Measurements from ENCODE around the gene CPNE1. TPM values are rescaled to one million over a fixed set of nuclear protein-coding genes. Genes with fewer than 3 reads are reported as not detected.

The CPNE1 gene
- total RNA-seq, 1 donor from 2014 or later = 264 TPM

DNA sequence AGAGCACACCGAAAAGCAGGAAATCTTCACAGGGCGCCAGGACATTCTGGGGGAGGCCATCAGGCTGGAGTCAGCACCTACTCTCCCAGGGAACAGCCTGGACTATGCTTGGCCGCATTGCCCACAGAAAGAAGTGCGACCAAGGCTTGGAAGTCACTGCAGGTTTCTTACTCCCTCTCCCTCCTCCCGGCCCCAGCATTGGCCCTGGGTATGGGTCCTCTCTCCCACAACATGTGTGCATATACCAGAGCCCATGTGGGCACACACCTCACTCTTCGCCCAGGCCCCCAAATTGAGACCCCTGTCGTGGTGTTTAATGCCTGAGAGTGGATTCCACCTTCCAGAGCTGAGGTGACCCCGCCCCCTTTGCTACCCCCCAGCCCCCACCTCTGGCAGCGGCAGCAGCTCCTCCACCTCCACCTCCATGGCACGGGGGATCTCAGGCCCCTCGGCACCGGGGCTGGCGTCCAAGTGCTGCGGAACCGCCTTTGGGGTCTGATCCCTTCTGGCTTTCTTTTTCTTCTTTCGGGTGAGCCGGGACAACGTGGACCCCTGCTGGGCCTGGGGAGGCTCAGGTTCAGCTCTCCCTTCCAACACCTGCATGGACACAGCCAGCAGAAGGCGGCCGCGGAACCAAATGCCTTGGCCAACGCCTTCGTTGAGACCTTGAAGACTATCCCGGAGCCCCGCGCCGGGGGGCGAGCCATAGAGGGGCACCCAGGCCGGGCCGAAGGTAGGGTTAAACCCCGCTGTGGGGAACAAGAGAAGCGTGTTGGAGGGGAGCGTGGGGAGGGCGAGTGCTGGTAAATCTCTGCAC, 64.3 kb downstream of the CPNE1 start:
- ATAC-seq (ENCODE audit: low read depth) (peak; percentile 18), DNase-seq (no peak)
- intact Hi-C loops (cut with micrococcal nuclease) = loop anchor here (5.0 kb wide), 2 partner anchors 62 to 138 kb away; partner anchors contain the start of genes CPNE1 and RBM12
- ChIA-PET CTCF (interaction anchor here (1.0 to 1.4 kb wide), 6 partner anchors 11 to 284 kb away, joined by 3 to 9 read pairs (median 4); partner anchors contain the start of gene RBM39), POLR2A (interaction anchor here (0.5 to 2.0 kb wide), 4 partner anchors 15 to 183 kb away, joined by 5 to 10 read pairs (median 8); partner anchors contain the start of genes CPNE1, RBM12, RBM39 and SPAG4)
- no peaks in the 10 kb centered on the region for H3K9me3 Mint-ChIP-seq
- no peaks in the 10 kb centered on the region for H3K36me3 Mint-ChIP-seq (ENCODE audit: low read depth)
- peaks cover 29% of the 10 kb centered on the region for H3K27me3 Mint-ChIP-seq
- peaks cover 13% of the 10 kb centered on the region for H3K4me1 Mint-ChIP-seq
- peak overlapping the region; percentile 81 for H3K4me3 Mint-ChIP-seq
- TF ChIP-seq, protein P1, sequence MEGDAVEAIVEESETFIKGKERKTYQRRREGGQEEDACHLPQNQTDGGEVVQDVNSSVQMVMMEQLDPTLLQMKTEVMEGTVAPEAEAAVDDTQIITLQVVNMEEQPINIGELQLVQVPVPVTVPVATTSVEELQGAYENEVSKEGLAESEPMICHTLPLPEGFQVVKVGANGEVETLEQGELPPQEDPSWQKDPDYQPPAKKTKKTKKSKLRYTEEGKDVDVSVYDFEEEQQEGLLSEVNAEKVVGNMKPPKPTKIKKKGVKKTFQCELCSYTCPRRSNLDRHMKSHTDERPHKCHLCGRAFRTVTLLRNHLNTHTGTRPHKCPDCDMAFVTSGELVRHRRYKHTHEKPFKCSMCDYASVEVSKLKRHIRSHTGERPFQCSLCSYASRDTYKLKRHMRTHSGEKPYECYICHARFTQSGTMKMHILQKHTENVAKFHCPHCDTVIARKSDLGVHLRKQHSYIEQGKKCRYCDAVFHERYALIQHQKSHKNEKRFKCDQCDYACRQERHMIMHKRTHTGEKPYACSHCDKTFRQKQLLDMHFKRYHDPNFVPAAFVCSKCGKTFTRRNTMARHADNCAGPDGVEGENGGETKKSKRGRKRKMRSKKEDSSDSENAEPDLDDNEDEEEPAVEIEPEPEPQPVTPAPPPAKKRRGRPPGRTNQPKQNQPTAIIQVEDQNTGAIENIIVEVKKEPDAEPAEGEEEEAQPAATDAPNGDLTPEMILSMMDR (IDR thresholded peaks at IDR 0.05) = no peak
- no peak overlapping the region for H3K27ac Mint-ChIP-seq

DNA sequence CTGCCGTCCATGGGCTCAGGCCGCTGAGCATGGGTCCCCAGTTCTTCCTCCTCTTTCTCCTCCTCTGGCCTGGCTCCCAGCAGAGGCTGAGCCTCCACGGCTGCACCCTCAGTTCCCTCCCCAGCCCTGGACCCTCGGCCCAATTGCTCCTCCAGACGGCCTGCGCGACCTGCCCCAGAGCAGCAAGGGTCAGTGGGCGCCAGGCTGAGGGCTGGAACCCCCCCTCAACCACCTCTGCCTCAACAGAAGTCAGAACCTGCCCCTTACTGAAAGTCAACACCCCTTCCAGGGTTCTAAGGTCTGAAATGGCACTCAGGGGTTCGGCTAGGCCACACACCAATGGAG, 65.0 kb downstream of the CPNE1 start:
- no peak overlapping the region for H3K27ac Mint-ChIP-seq
- CTCF ChIA-PET = no interaction called here
- ATAC-seq (ENCODE audit: low read depth) = no peak
- H3K4me1 Mint-ChIP-seq = peaks cover 13% of the 10 kb centered on the region
- H3K4me3 Mint-ChIP-seq = no peak overlapping the region
- no peak for DNase-seq
- POLR2A ChIA-PET = no interaction called here
- H3K36me3 Mint-ChIP-seq (ENCODE audit: low read depth) = no peaks in the 10 kb centered on the region
- H3K9me3 Mint-ChIP-seq = no peaks in the 10 kb centered on the region
- TF ChIP-seq, protein P1 (IDR thresholded peaks at IDR 0.05) = no peak
- intact Hi-C loops (cut with micrococcal nuclease) = loop anchor here (5.0 kb wide), 2 partner anchors 63 to 137 kb away; partner anchors contain the start of genes CPNE1 and RBM12
- peaks cover 29% of the 10 kb centered on the region for H3K27me3 Mint-ChIP-seq

DNA sequence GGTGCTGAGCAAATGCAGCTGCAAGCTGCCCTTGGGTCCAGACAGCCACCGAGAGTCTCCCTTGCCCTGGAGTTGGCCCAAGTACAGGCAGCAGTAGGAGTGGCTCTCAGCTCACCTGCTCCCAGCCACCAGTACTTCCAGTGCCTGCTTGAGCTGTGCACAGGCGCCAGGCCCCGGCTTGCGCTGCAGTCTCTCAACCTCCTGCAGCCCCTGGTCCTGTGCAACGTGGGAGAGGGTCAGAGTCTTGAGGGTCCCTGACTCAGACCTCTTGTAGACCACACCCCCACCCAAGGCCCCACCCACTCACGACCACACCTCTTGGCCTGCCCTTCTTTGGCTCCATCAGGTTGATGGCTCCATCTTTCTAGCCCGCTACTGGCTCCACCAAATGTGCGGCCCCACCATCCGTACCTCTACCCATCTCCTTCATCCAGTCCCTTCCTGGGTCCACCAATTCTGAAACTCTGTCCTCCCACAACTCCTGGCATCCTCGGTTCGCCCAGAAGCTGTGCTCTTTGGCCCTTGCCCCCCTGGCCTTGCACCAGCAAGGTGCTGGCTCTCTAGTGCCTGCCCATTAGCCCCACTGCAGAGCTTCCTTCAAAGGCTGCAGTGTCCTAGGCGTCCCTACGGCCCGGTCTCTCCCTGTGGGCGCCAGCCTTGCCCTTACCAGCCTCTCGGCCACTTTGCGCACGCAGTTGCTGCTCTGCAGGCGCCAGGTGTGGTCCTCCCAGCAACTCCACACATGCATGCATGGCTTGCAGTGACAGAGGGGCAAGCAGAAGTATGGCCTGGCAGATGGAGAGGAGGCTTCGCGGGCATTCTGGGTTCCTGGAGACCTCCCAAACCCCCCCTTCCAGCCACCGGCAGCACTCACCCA, 65.6 kb downstream of the CPNE1 start:
- H3K27ac Mint-ChIP-seq = no peak overlapping the region
- CTCF ChIA-PET = interaction anchor here (0.7 kb wide), 1 partner anchor 285 kb away, joined by 3 read pairs; no protein-coding TSS in a partner anchor
- no peaks in the 10 kb centered on the region for H3K36me3 Mint-ChIP-seq (ENCODE audit: low read depth)
- TF ChIP-seq, protein P1 (IDR thresholded peaks at IDR 0.05) = no peak
- intact Hi-C loops (cut with micrococcal nuclease) = no loop called here
- peaks cover 13% of the 10 kb centered on the region for H3K4me1 Mint-ChIP-seq
- DNase-seq (no peak), ATAC-seq (ENCODE audit: low read depth) (no peak)
- peaks cover 29% of the 10 kb centered on the region for H3K27me3 Mint-ChIP-seq
- no peak overlapping the region for H3K4me3 Mint-ChIP-seq
- POLR2A ChIA-PET = no interaction called here
- H3K9me3 Mint-ChIP-seq = no peaks in the 10 kb centered on the region

DNA sequence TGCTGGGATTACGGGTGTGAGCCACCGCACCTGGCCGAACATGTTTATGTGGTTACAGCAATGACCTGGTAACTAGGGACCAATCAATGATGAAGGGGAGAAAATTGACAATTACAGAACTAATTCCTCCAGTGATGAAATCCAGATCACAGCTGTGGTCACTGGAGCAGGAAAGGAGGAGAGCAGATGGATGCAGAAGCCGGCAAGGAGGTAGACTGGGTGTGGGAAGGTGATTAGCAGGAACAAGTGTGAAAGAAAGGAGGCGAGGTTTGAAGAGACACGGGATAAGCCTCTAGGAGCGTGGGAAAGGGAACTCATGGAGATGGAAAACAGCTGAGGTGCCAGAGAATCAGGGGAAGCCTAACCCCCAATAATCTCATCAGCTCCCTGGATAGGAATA, 66.2 kb downstream of the CPNE1 start:
- ATAC-seq (ENCODE audit: low read depth) (no peak), DNase-seq (no peak)
- intact Hi-C loops (cut with micrococcal nuclease) = no loop called here
- POLR2A ChIA-PET = no interaction called here
- TF ChIP-seq, protein P1 (IDR thresholded peaks at IDR 0.05) = no peak
- H3K9me3 Mint-ChIP-seq = no peaks in the 10 kb centered on the region
- H3K36me3 Mint-ChIP-seq (ENCODE audit: low read depth) = no peaks in the 10 kb centered on the region
- no peak overlapping the region for H3K27ac Mint-ChIP-seq
- H3K4me1 Mint-ChIP-seq = peaks cover 13% of the 10 kb centered on the region
- CTCF ChIA-PET = interaction anchor here (0.7 kb wide), 1 partner anchor 286 kb away, joined by 3 read pairs; no protein-coding TSS in a partner anchor
- peaks cover 29% of the 10 kb centered on the region for H3K27me3 Mint-ChIP-seq
- no peak overlapping the region for H3K4me3 Mint-ChIP-seq

DNA sequence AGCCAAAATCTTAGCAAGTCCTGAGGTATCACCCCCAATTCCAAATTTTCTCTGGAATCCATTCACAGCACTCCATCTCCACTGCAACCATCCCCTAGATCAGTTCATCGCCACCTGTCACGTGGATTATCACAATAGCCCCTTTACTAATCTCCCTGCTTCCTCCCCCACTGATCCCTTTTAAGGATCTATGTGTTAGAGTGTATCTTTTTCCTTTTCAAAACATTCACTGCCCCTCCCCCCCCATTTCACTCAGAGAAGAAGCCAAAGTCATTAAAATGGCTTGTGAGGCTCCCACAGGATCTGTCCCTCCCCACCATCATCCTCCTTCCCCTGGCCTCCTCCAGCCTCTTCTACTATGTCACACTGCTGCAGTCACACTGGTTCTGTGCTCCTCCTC, 67.5 kb downstream of the CPNE1 start:
- ATAC-seq (ENCODE audit: low read depth) (no peak), DNase-seq (no peak)
- Mint-ChIP-seq H3K27ac (no peak overlapping the region), H3K36me3 (ENCODE audit: low read depth) (no peaks in the 10 kb centered on the region), H3K4me1 (peaks cover 13% of the 10 kb centered on the region), H3K4me3 (no peak overlapping the region), H3K9me3 (no peaks in the 10 kb centered on the region), H3K27me3 (peaks cover 22% of the 10 kb centered on the region)
- intact Hi-C loops (cut with micrococcal nuclease) = no loop called here
- POLR2A ChIA-PET = no interaction called here
- TF ChIP-seq, protein P1 (IDR thresholded peaks at IDR 0.05) = no peak
- CTCF ChIA-PET = no interaction called here
